ENCODE measurements around the gene NUDCD3.
A peak's percentile ranks its signal among the peaks of the same experiment; 100 is the strongest.
"Not testable (repeated sequence)": the region's sequence is repeated elsewhere in the genome, so short reads cannot be mapped to it uniquely, and the experiment has no call there.

NUDCD3 gene

GRCh38 chr7:44445986-44446671, 44.3 kb downstream of the NUDCD3 start:
- DNase-seq = no peak

GRCh38 chr7:44441079-44441478, 49.4 kb downstream of the NUDCD3 start:
- no peak for DNase-seq

GRCh38 chr7:44440577-44441078, 49.8 kb downstream of the NUDCD3 start:
- no peak for DNase-seq

- DNase-seq = no peak
Observed at GRCh38 chr7:44439926-44440325, 50.5 kb downstream of the NUDCD3 start.

- DNase-seq = no peak
Observed at GRCh38 chr7:44438816-44439215, 51.6 kb downstream of the NUDCD3 start.

GRCh38 chr7:44434201-44434600, 56.3 kb downstream of the NUDCD3 start:
- no peak for DNase-seq

GRCh38 chr7:44433255-44434022, 57.0 kb downstream of the NUDCD3 start:
- DNase-seq = no peak

- DNase-seq = no peak
Observed at GRCh38 chr7:44432381-44432977, 58.0 kb downstream of the NUDCD3 start.

GRCh38 chr7:44431091-44431608, 59.3 kb downstream of the NUDCD3 start:
- peak; percentile 55 for DNase-seq

GRCh38 chr7:44430054-44430453, 60.4 kb downstream of the NUDCD3 start:
- DNase-seq = no peak

GRCh38 chr7:44424762-44425161, 65.7 kb downstream of the NUDCD3 start:
- not testable (repeated sequence) for DNase-seq

- DNase-seq = no peak
Observed at GRCh38 chr7:44416941-44417340, 73.5 kb downstream of the NUDCD3 start.

GRCh38 chr7:44415510-44415909, 74.9 kb downstream of the NUDCD3 start:
- no peak for DNase-seq

GRCh38 chr7:44415047-44415446, 75.4 kb downstream of the NUDCD3 start:
- no peak for DNase-seq

GRCh38 chr7:44411306-44411705, 79.2 kb downstream of the NUDCD3 start:
- DNase-seq = no peak

- no peak for DNase-seq
Observed at GRCh38 chr7:44408596-44408995, 81.9 kb downstream of the NUDCD3 start.

- DNase-seq = no peak
Observed at GRCh38 chr7:44403775-44404174, 86.7 kb downstream of the NUDCD3 start.

GRCh38 chr7:44403176-44403759, 87.2 kb downstream of the NUDCD3 start:
- no peak for DNase-seq

GRCh38 chr7:44402401-44403060, 87.9 kb downstream of the NUDCD3 start:
- DNase-seq = no peak

GRCh38 chr7:44401692-44402091, 88.8 kb downstream of the NUDCD3 start:
- no peak for DNase-seq

GRCh38 chr7:44400033-44400511, 90.4 kb downstream of the NUDCD3 start:
- DNase-seq = no peak

GRCh38 chr7:44398953-44399574, 91.4 kb downstream of the NUDCD3 start:
- DNase-seq = no peak

Data from CD4-positive, alpha-beta T cell treated with Interleukin-17A for 4 hours (primary cell).